Immature natural killer cell (primary cell): Measurements from ENCODE around the gene HAUS6. TPM values are rescaled to one million over a fixed set of nuclear protein-coding genes. Genes with fewer than 3 reads are reported as not detected.
"Not testable (repeated sequence)": the region's sequence is repeated elsewhere in the genome, so short reads cannot be mapped to it uniquely, and the experiment has no call there.

Experiments
- DNase-seq, 3 donors: peaks; one replicate each; pipeline ENCODE4 v3.0.0; 2022; ENCODE audit warnings: mixed read lengths in 1 of 3
- H3K27ac Mint-ChIP-seq, 6 donors: one replicate each; pipeline ENCODE4 v1.8.0; 2020; ENCODE audit warnings: mixed read lengths in 6 of 6, mild to moderate bottlenecking in 5 of 6, inconsistent platforms in 4 of 6, moderate library complexity in 3 of 6
- H3K27me3 Mint-ChIP-seq, 3 donors: one replicate each; pipeline ENCODE4 v1.8.0; 2020 to 2021; ENCODE audit warnings: low read depth in 3 of 3, mild to moderate bottlenecking in 3 of 3, mixed read lengths in 3 of 3, moderate library complexity in 3 of 3, inconsistent platforms in 1 of 3
- H3K36me3 Mint-ChIP-seq, 3 donors: one replicate each; pipeline ENCODE4 v1.8.0; 2020; ENCODE audit warnings: mixed read lengths in 3 of 3, inconsistent platforms in 2 of 3, mild to moderate bottlenecking in 2 of 3
- H3K4me1 Mint-ChIP-seq, 2 donors: one replicate each; pipeline ENCODE4 v1.8.0; 2020; ENCODE audit warnings: inconsistent platforms in 2 of 2, mild to moderate bottlenecking in 2 of 2, mixed read lengths in 2 of 2, moderate library complexity in 1 of 2
- H3K4me3 Mint-ChIP-seq, 5 donors: one replicate each; pipeline ENCODE4 v1.8.0; 2020; ENCODE audit warnings: mild to moderate bottlenecking in 5 of 5, mixed read lengths in 5 of 5, inconsistent platforms in 3 of 5, moderate library complexity in 3 of 5
- H3K9me3 Mint-ChIP-seq, 6 donors: one replicate each; pipeline ENCODE4 v1.8.0; 2020; ENCODE audit warnings: mild to moderate bottlenecking in 6 of 6, mixed read lengths in 6 of 6, inconsistent platforms in 4 of 6, moderate library complexity in 3 of 6
- polyA plus RNA-seq, 3 donors: library from polyadenylated mRNA; unstranded; fragments of 300-500 nt; fragmentation: Illumina TruSeq; gene quantifications; one replicate each; pipeline ENCODE4 v1.2.3, GENCODE V29; 2021

Gene HAUS6
- polyA plus RNA-seq, 3 donors from 2014 or later = 3.5 to 6.8 (median 6.4) TPM

DNA sequence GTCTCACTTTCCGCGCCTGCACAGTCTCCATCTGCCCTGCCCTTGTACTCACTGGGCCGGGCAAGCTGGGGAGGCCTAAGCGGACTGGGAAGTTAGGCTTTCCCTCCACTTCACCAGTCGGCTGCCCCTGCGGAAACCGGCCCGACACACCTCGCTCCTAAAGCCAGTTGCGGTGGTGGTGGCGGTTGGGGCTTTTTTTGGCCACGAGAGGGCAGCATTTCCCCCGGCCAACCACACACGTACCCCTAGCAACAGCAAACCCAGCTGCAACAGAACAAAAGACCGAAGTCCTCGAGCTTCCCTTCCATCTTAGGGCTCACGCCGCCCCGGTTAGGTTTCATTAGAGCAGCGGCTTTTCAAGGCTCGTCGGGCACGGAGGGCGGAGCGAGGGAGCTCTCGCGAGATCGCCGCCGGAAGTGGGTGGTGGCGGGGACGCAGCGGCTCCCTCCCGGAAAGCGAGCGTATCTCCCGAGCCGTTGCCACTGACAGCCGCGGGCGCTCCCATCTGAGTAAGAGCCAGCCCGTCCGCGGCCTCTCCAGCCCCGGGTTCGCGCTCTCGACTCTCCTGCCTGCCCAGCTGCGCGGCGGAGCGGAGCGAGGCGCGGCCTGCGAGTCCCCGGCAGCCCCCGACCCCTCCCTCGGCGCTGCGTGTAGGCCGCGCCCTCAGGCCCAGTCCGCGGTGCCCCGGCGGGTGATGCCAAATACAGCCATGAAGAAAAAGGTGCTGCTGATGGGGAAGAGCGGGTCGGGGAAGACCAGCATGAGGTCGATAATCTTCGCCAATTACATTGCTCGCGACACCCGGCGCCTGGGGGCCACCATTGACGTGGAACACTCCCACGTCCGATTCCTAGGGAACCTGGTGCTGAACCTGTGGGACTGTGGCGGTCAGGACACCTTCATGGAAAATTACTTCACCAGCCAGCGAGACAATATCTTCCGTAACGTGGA is 53.5 kb downstream of the HAUS6 start, which contains the start of gene RRAGA:
Gene RRAGA (plus strand): TSS at position 462 of the 951 bp plus-strand sequence. CDS start 233 bp downstream, at position 695.
- peak within 1 kb of the TSS; percentile 96 to 99 (median 98) for H3K4me3 Mint-ChIP-seq
- peaks cover 9 to 13% (median 10%) of the 10 kb centered on the region in 3 donors for H3K27me3 Mint-ChIP-seq
- H3K9me3 Mint-ChIP-seq = no peaks in the 10 kb centered on the region
- peak within 1 kb of the TSS; percentile 98 to 99 (median 99) for H3K27ac Mint-ChIP-seq
- DNase-seq = peak; percentile 94 to 96 (median 96)
- peaks cover 46 to 68% of the 10 kb centered on the region in 2 donors for H3K4me1 Mint-ChIP-seq
- H3K36me3 Mint-ChIP-seq = no peaks in the 10 kb centered on the region

- Mint-ChIP-seq H3K36me3 (peaks cover 0 to 9% (median 1%) of the 10 kb centered on the region in 3 donors), H3K4me3 (no peak overlapping the region), H3K9me3 (no peaks in the 10 kb centered on the region), H3K27ac (no peak overlapping the region), H3K4me1 (no peaks in the 10 kb centered on the region), H3K27me3 (no peaks in the 10 kb centered on the region)
- no peak for DNase-seq
These were observed 66.1 kb downstream of the HAUS6 start for GRCh38 chr9:19036611-19037010.

DNA sequence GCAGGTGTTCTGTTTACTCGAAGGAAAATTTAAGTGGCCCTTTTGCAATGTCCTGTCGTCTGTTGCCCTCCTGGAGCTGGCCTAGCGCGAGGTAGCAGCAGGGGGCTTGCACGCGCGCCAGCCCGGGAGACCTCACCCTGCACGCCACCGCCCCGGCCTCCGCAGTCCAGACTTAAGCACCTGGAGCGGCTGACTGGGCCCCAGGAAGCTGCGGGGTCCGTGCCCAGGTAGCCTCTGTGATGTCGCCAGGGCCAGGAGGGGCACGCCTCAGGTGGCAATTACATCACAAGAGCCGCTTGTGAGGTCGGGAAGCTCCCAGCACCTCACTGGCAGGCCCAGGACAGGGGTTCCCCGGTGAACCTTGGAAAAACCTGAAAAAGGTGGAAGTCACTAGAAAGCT is 69.7 kb downstream of the HAUS6 start, which contains the start of gene SAXO1:
Gene SAXO1 (minus strand): TSS at position 195 of the 400 bp plus-strand sequence. CDS start 301 bp downstream, outside the sequence.
- Mint-ChIP-seq H3K36me3 (peaks cover 0 to 9% (median 0%) of the 10 kb centered on the region in 3 donors), H3K27ac (no peak within 1 kb of the TSS), H3K4me1 (no peaks in the 10 kb centered on the region), H3K4me3 (no peak within 1 kb of the TSS), H3K9me3 (no peaks in the 10 kb centered on the region), H3K27me3 (peaks cover 0 to 4% (median 0%) of the 10 kb centered on the region in 3 donors)
- DNase-seq = no peak

DNA sequence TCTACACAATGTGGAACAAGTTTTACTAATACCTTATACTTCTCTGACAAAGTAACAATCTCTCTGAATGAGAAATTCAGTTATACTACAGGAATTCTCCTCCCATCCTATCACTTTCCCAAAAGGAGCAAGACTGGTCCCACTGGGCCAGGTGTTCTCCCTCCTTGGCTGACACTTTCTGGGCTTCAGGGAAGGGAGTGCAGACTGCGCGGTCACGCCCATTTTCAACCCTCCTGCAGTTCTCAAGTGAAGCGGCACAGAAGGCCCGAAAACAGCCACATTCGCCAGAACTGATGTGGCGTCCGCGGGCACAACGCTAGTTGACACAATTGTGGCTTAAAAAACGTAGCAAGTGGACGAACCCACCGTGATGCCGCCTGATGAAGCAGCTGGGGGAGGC is 70.3 kb downstream of the HAUS6 start:
- no peak for DNase-seq
- Mint-ChIP-seq H3K4me3 (no peak overlapping the region), H3K27me3 (peaks cover 0 to 4% (median 0%) of the 10 kb centered on the region in 3 donors), H3K27ac (no peak overlapping the region), H3K9me3 (no peaks in the 10 kb centered on the region), H3K4me1 (no peaks in the 10 kb centered on the region), H3K36me3 (peaks cover 0 to 4% (median 0%) of the 10 kb centered on the region in 3 donors)

GRCh38 chr9:19030899-19031298 is 71.8 kb downstream of the HAUS6 start:
- Mint-ChIP-seq H3K27me3 (peaks cover 0 to 4% (median 0%) of the 10 kb centered on the region in 3 donors), H3K36me3 (no peaks in the 10 kb centered on the region), H3K4me1 (no peaks in the 10 kb centered on the region), H3K9me3 (no peaks in the 10 kb centered on the region), H3K4me3 (no peak overlapping the region), H3K27ac (no peak overlapping the region)
- DNase-seq = no peak

DNA sequence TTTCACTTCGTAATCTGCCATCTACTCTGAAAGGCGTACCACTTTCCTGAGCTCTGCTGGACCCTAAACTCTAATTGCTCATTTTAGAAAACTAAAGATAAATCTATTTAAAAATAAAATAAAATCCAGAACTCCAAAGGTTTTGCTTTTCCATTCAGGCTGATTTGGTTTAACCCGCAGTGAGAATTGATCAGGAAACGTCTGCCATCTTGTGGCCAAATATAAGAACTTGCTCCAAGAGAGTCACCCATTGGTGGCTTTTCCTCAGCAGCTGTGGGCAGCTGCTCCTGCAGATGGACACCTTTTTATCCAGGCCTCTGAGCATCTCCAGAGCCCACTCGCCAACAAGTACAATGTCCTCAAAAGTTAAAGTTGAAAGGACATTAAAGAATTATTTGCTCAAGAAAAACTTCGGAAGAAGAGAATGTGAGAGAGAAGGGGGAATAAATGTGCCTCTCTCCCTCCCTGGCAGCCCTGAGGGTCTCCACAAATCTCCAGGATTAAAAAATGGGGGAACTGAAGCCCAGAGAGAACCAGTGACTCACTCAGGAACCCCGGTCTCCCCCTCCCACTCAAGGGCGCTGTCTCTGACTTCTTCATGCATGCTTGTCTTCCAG is 73.8 kb downstream of the HAUS6 start:
- Mint-ChIP-seq H3K9me3 (no peaks in the 10 kb centered on the region), H3K4me3 (no peak overlapping the region), H3K27me3 (peaks cover 0 to 7% (median 2%) of the 10 kb centered on the region in 3 donors), H3K27ac (no peak overlapping the region), H3K4me1 (no peaks in the 10 kb centered on the region), H3K36me3 (no peaks in the 10 kb centered on the region)
- DNase-seq = peak in 1 of 3 donors; percentile 20

DNA sequence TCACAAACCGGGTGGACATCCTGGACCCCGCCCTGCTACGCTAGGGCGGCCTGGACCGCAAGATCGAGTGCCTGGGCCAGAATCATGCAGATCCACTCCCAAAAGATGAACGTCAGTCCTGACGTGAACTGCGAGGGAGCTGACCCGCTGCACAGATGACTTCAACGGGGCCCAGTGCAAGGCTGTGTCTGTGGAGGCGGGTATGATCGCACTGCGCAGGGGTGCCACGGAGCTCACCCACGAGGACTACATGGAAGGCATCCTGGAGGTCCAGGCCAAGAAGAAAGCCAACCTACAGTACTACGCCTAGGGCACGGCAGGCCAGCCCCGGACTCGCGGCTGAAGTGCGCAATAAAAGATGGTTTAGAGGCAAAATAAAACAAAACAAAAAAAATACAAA is 74.9 kb downstream of the HAUS6 start:
- H3K4me3 Mint-ChIP-seq = no peak overlapping the region
- H3K4me1 Mint-ChIP-seq = no peaks in the 10 kb centered on the region
- peaks cover 2 to 7% (median 3%) of the 10 kb centered on the region in 3 donors for H3K27me3 Mint-ChIP-seq
- H3K9me3 Mint-ChIP-seq = no peaks in the 10 kb centered on the region
- no peak overlapping the region for H3K27ac Mint-ChIP-seq
- DNase-seq = no peak
- H3K36me3 Mint-ChIP-seq = no peaks in the 10 kb centered on the region

DNA sequence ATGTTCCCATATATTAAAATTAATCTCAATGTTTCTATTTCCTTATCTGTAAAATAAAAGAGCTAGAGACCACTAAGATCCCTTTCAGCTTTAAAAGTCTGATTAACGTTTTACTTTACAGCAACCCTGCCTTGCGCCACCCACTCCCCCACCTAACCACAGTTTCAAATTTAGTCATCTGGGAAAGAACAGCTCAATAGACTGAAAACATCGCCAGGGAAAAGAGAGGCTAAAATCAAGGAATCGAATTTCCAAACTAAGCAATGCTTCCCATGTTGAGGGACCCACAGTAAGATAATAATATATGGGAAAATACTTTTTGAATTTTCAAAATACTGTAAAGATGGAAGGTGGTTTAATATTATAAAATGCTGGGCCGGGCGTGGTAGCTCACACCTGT is 76.3 kb downstream of the HAUS6 start:
- H3K27ac Mint-ChIP-seq = no peak overlapping the region
- no peak for DNase-seq

GRCh38 chr9:19023078-19023477 is 79.6 kb downstream of the HAUS6 start:
- H3K36me3 Mint-ChIP-seq = no peaks in the 10 kb centered on the region
- peaks cover 0 to 4% (median 0%) of the 10 kb centered on the region in 6 donors for H3K9me3 Mint-ChIP-seq
- DNase-seq = no peak
- no peak overlapping the region for H3K27ac Mint-ChIP-seq
- H3K4me1 Mint-ChIP-seq = no peaks in the 10 kb centered on the region
- peaks cover 2 to 5% (median 3%) of the 10 kb centered on the region in 3 donors for H3K27me3 Mint-ChIP-seq
- no peak overlapping the region for H3K4me3 Mint-ChIP-seq

More for the DNA sequence above, 76.3 kb downstream of the HAUS6 start:
- Mint-ChIP-seq H3K27me3 (peaks cover 2 to 7% (median 3%) of the 10 kb centered on the region in 3 donors), H3K4me1 (no peaks in the 10 kb centered on the region), H3K4me3 (no peak overlapping the region), H3K36me3 (no peaks in the 10 kb centered on the region), H3K9me3 (peaks cover 0 to 3% (median 0%) of the 10 kb centered on the region in 6 donors)

DNA sequence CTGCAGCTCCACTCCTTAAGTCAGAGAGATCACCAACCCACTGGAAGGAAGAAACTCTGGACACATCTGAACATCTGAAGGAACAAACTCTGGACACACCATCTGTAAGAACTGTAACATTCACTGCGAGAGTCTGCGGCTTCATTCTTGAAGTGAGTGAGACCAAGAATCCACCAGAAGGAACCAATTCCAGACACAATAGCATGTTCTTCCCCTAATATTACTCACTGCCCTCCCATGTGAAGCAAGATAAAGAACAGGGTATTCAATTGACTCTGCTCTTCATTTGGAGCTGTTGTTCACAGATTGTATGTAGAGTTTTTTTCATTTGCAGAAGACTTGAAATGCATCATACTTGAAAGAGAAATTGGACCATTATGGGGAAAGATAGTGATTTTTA is 80.5 kb downstream of the HAUS6 start:
- no peak for DNase-seq
- Mint-ChIP-seq H3K9me3 (peaks cover 0 to 6% (median 0%) of the 10 kb centered on the region in 6 donors), H3K36me3 (no peaks in the 10 kb centered on the region), H3K27ac (no peak overlapping the region), H3K4me3 (no peak overlapping the region), H3K27me3 (peaks cover 2 to 5% (median 3%) of the 10 kb centered on the region in 3 donors), H3K4me1 (no peaks in the 10 kb centered on the region)

DNA sequence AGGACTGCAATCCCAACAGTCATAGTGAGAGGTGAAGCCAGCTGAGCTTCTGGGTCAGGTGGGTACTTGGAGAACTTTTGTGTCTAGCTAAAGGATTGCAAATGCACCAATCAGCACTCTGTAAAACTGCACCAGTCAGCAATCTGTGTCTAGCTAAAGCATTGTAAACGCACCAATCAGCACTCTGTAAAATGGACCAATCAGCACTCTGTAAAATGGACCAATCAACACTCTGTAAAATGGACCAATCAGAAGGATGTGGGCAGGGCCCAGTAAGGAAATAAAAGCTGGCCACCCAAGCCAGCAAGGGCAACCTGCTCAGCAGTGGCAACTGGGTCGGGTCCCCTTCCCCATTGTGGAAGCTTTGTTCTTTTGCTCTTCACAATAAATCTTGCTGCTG is 81.1 kb downstream of the HAUS6 start:
- not testable (repeated sequence) for H3K4me1 Mint-ChIP-seq, H3K36me3 Mint-ChIP-seq, H3K27me3 Mint-ChIP-seq, H3K27ac Mint-ChIP-seq, H3K9me3 Mint-ChIP-seq, DNase-seq, H3K4me3 Mint-ChIP-seq

DNA sequence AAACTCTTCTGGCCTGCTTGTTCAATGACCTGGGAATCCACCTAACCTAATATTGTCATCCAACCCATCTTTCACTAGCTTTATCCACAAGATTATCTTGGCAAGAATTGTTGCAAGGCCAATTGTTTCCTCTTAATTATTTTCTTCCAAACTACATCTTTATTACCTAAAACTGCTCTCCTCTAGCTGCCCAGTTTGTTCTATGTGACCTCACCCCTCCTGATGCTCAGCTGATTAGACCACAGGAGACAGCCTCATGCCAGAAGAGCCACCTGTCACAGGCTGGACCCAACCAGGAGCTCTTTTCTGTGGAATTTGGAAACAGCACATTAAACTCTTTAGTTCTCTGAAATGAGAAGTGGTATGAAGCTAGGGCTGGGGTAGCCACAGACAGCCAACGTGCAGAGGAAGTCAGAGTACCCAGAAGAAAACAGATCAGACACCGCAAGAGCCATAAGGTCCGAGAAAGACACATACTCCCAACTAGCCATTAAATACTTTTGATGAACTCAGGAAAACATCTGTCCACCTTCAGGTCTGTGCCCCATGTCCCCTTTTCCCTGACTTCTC is 81.7 kb downstream of the HAUS6 start:
- Mint-ChIP-seq H3K27ac (no peak overlapping the region), H3K9me3 (peaks cover 0 to 6% (median 0%) of the 10 kb centered on the region in 6 donors), H3K4me1 (no peaks in the 10 kb centered on the region), H3K27me3 (peaks cover 2 to 5% (median 3%) of the 10 kb centered on the region in 3 donors), H3K36me3 (no peaks in the 10 kb centered on the region), H3K4me3 (no peak overlapping the region)
- no peak for DNase-seq

DNA sequence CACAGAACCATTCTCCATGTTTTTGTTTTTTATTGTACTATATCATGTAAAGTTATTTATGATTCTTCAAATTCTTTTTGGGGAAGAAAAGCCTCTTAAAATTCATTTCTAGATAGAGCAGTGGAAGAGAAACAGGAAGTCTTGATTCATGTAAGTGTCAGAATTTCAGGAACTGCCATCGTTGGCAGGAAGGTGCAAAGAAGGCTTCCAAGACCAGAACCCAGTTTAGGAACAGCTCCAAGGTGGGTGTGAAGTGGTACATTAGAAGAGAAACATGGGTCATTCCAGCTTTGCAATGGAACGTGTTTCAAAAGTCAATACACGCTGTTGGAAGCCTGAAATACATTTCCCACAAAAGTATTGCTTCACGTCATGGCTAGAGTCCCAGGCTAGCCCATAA is 84.5 kb downstream of the HAUS6 start:
- Mint-ChIP-seq H3K4me1 (no peaks in the 10 kb centered on the region), H3K4me3 (no peak overlapping the region), H3K27me3 (peaks cover 0 to 2% (median 2%) of the 10 kb centered on the region in 3 donors), H3K9me3 (peaks cover 0 to 6% (median 0%) of the 10 kb centered on the region in 6 donors), H3K27ac (no peak overlapping the region), H3K36me3 (peaks cover 0 to 3% (median 0%) of the 10 kb centered on the region in 3 donors)
- no peak for DNase-seq
